B cell (primary cell): ENCODE results near the gene AUTS2. TPM values are rescaled to one million over a fixed set of nuclear protein-coding genes. Genes with fewer than 3 reads are reported as not detected.

Experiments
- ATAC-seq: fragments of 200-7000 bp; cut with Tn5 transposase; one replicate; pipeline ENCODE4 v1.10.0; 2021; ENCODE audit warnings: low read depth, mild to moderate bottlenecking, moderate number of reproducible peaks, moderate library complexity
- CTCF ChIA-PET: fragments of 350-600 bp; sonication (Branson Sonifier 250); formaldehyde crosslinking; loops from one replicate; lab custom pipeline; 2021; ENCODE audit warnings: antibody characterized with exemption, inconsistent platforms; lab: Charles Lee
- POLR2A ChIA-PET: fragments of 350-600 bp; sonication (Branson Sonifier 250); formaldehyde crosslinking; loops from one replicate; lab custom pipeline; 2021; ENCODE audit warnings: antibody characterized with exemption; lab: Charles Lee
- DNase-seq: peaks from one replicate; pipeline ENCODE4 v3.0.0; 2013
- H2AFZ ChIP-seq: 2 replicates; pipeline ENCODE4 v1.6.1; 2012; ENCODE audit warnings: mild to moderate bottlenecking, low read depth, low read length; ENCODE audit not compliant: insufficient read depth, poor library complexity, severe bottlenecking
- H3K27ac ChIP-seq, 2 donors: 1 replicate in 1 of 2; 2 replicates in 1 of 2; pipeline ENCODE4 v1.5.1; 2012 to 2013; ENCODE audit warnings: low read length in 2 of 2, mild to moderate bottlenecking in 2 of 2, moderate library complexity in 1 of 2
- H3K27me3 ChIP-seq, 4 experiments: fragments of 200-600 bp in 1 of 4; sonication (generic) in 1 of 4; replicated peaks in 1 of 4; 1 replicate in 2 of 4; 2 replicates in 2 of 4; pipeline versions ENCODE4 v1.6.1 to v1.7.0; 2013 to 2016; ENCODE audit warnings: low read length in 3 of 4, mild to moderate bottlenecking in 2 of 4, mixed read lengths in 1 of 4, moderate library complexity in 1 of 4; ENCODE audit not compliant: insufficient read depth in 4 of 4, control insufficient read depth in 3 of 4; ENCODE audit errors: control extremely low read depth in 1 of 4
- H3K36me3 ChIP-seq, 2 experiments: replicated peaks in 1 of 2; 1 replicate in 1 of 2; 2 replicates in 1 of 2; pipeline versions ENCODE4 v1.6.1 to v1.7.1; 2013; ENCODE audit warnings: low read length in 1 of 2; ENCODE audit not compliant: insufficient read depth in 2 of 2, control insufficient read depth in 1 of 2; ENCODE audit errors: control extremely low read depth in 1 of 2, extremely low read depth in 1 of 2
- H3K4me1 ChIP-seq, 2 donors: fragments of 200-600 bp in 1 of 2; sonication (generic) in 1 of 2; 1 replicate in 1 of 2; 2 replicates in 1 of 2; pipeline versions ENCODE4 v1.5.1 to v1.6.1; 2013 to 2017; ENCODE audit warnings: low read length in 2 of 2; ENCODE audit not compliant: control insufficient read depth in 2 of 2, insufficient read depth in 2 of 2
- H3K4me2 ChIP-seq: replicated peaks from 2 replicates; pipeline ENCODE3; 2012; ENCODE audit warnings: mild to moderate bottlenecking, low read depth, low read length; ENCODE audit not compliant: poor library complexity, severe bottlenecking
- H3K4me3 ChIP-seq, 5 experiments: fragments of 200-600 bp in 1 of 5; sonication (generic) in 1 of 5; 1 replicate in 3 of 5; 2 replicates in 2 of 5; pipeline versions ENCODE4 v1.5.1 to v1.7.0; 2011 to 2016; ENCODE audit warnings: low read length in 4 of 5, mild to moderate bottlenecking in 4 of 5, low read depth in 2 of 5, control low read depth in 1 of 5, moderate library complexity in 1 of 5; ENCODE audit not compliant: insufficient read depth in 1 of 5; ENCODE audit errors: control extremely low read depth in 1 of 5, extremely low read depth in 1 of 5
- H3K79me2 ChIP-seq: fragments of 200-600 bp; sonication (generic); one replicate; pipeline ENCODE4 v1.6.0; 2016; ENCODE audit warnings: low read length; ENCODE audit not compliant: control insufficient read depth, insufficient read depth
- H3K9ac ChIP-seq: fragments of 200-600 bp; sonication (generic); 2 replicates; pipeline ENCODE4 v1.6.1; 2017; ENCODE audit warnings: mild to moderate bottlenecking, low read length, moderate library complexity
- H3K9me3 ChIP-seq, 3 donors: one replicate each; pipeline versions ENCODE4 v1.6.1 to v1.7.1; 2013; ENCODE audit warnings: low read length in 2 of 3; ENCODE audit not compliant: control insufficient read depth in 2 of 3, insufficient read depth in 1 of 3; ENCODE audit errors: control extremely low read depth in 1 of 3
- H4K20me1 ChIP-seq: 2 replicates; pipeline ENCODE4 v1.6.0; 2012; ENCODE audit warnings: mild to moderate bottlenecking, low read length; ENCODE audit not compliant: insufficient read depth, control insufficient read depth, poor library complexity, severe bottlenecking
- H3K27ac Mint-ChIP-seq: one replicate; pipeline ENCODE4 v1.8.0; 2021; ENCODE audit warnings: mixed read lengths
- H3K27me3 Mint-ChIP-seq: one replicate; pipeline ENCODE4 v1.8.0; 2021; ENCODE audit warnings: mixed read lengths
- H3K4me1 Mint-ChIP-seq: one replicate; pipeline ENCODE4 v1.8.0; 2021; ENCODE audit warnings: mixed read lengths
- H3K4me3 Mint-ChIP-seq: one replicate; pipeline ENCODE4 v1.8.0; 2021; ENCODE audit warnings: mixed read lengths
- H3K9me3 Mint-ChIP-seq: one replicate; pipeline ENCODE4 v1.8.0; 2022; ENCODE audit warnings: mixed read lengths; ENCODE audit not compliant: insufficient read depth
- EZH2 ChIP-seq: IDR thresholded peaks from 2 replicates; pipeline ENCODE4 v1.6.1; 2012; ENCODE audit warnings: borderline replicate concordance, low read depth, mild to moderate bottlenecking, moderate library complexity, low read length; ENCODE audit not compliant: insufficient read depth, poor library complexity, severe bottlenecking
- WGBS: methylation state at CpG from one replicate; pipeline ENCODE4 v1.1.5; 2013; ENCODE audit warnings: missing lambda C conversion rate; ENCODE audit not compliant: insufficient coverage; 5-methylcytosine and 5-hydroxymethylcytosine counted together
- intact Hi-C: fragments of 100-400 bp; cut with micrococcal nuclease; formaldehyde crosslinking; loops from one replicate; pipeline ENCODE4 v1.10.0; 2022
- polyA plus RNA-seq: library from polyadenylated mRNA; depleted of rRNA; stranded (reverse); fragments of >200 nt; gene quantifications from 2 replicates; pipeline ENCODE4 v1.2.3, GENCODE V29; 2012
- total RNA-seq, 2 donors: library from RNA; stranded (reverse); fragments of 120-200 nt in 1 of 2; gene quantifications; 1 replicate in 1 of 2; 2 replicates in 1 of 2; pipeline versions ENCODE4 v1.2.3 to v1.2.4, GENCODE V29; 2013 to 2022
- TF ChIP-seq, protein P1 (sequence below): fragments of 200-600 bp; IDR thresholded peaks from one replicate; pipeline ENCODE4 v1.8.0; 2022; ENCODE audit warnings: antibody characterized with exemption, mild to moderate bottlenecking

AUTS2 gene
- total and polyA plus RNA-seq, 2 donors (not counting 1 experiment from before 2014, with no cell fraction given) = 22.3 to 35.0 TPM

DNA sequence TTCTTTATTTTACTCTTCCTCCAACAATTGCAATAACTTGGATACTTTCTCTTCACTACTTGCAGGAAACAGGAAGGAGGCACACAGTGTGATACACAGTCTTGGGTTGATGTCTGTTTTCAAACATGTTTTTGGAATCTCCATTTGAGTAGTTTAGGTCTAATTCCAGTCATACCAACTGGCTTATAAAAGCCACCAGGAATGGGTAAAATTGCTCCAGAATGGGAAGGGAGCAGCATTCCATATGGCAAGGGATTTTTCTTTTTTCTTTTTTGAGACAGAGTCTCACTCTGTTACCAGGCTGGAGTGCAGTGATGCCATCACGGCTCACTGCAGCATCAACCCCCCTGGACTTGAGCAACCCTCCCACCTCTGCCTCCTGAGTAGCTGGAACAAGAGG is 988.5 kb downstream of the AUTS2 start:
- ATAC-seq = no peak
- H3K4me1 ChIP-seq = no peaks in the 10 kb centered on the region
- no CpG with 5 or more reads among the region's 1 CpG for WGBS

DNA sequence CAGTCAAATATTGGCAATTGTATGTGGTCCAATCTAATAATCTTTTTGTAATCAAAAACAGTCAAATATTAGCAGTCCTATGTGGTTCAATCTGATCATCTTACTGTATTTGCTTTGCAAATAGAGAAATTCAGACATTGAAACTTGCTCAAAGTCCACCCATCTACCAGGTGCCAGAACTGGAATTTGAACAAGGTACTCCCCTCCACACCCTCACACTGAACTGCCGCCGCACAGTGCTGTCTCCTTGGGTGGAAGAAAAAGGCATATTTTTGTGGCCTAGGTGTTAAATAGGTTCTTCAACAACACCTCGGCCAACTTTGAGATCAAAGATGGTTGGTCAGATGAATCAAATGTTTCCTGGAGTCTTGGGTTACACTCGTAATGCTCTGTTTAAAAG is 989.5 kb downstream of the AUTS2 start:
- ChIA-PET POLR2A (no interaction called here), CTCF (no interaction called here)
- no peak for TF ChIP-seq EZH2
- TF ChIP-seq, protein P1, sequence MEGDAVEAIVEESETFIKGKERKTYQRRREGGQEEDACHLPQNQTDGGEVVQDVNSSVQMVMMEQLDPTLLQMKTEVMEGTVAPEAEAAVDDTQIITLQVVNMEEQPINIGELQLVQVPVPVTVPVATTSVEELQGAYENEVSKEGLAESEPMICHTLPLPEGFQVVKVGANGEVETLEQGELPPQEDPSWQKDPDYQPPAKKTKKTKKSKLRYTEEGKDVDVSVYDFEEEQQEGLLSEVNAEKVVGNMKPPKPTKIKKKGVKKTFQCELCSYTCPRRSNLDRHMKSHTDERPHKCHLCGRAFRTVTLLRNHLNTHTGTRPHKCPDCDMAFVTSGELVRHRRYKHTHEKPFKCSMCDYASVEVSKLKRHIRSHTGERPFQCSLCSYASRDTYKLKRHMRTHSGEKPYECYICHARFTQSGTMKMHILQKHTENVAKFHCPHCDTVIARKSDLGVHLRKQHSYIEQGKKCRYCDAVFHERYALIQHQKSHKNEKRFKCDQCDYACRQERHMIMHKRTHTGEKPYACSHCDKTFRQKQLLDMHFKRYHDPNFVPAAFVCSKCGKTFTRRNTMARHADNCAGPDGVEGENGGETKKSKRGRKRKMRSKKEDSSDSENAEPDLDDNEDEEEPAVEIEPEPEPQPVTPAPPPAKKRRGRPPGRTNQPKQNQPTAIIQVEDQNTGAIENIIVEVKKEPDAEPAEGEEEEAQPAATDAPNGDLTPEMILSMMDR = no peak
- ATAC-seq = no peak
- Mint-ChIP-seq H3K9me3 (no peaks in the 10 kb centered on the region), H3K4me3 (no peak overlapping the region), H3K27ac (no peak overlapping the region), H3K27me3 (peaks cover 6% of the 10 kb centered on the region), H3K4me1 (no peaks in the 10 kb centered on the region)
- H3K27me3 ChIP-seq = no peaks in the 10 kb centered on the region
- H3K9ac ChIP-seq = no peak overlapping the region
- H3K4me1 ChIP-seq = no peaks in the 10 kb centered on the region
- no peak overlapping the region for H2AFZ ChIP-seq
- H3K79me2 ChIP-seq = no peaks in the 10 kb centered on the region
- no peak overlapping the region for H3K27ac ChIP-seq
- no peak overlapping the region for H3K4me3 ChIP-seq
- no peak for DNase-seq
- no peaks in the 10 kb centered on the region for H3K36me3 ChIP-seq
- H4K20me1 ChIP-seq = no peaks in the 10 kb centered on the region
- 95% methylated on average over 2 of the region's 4 CpGs for WGBS
- no peak overlapping the region for H3K4me2 ChIP-seq
- no peaks in the 10 kb centered on the region for H3K9me3 ChIP-seq
- intact Hi-C loops = no loop called here

More for the DNA sequence above, 988.5 kb downstream of the AUTS2 start:
- TF ChIP-seq EZH2 = no peak
- TF ChIP-seq, protein P1 = no peak
- H3K9ac ChIP-seq = no peak overlapping the region
- intact Hi-C loops = no loop called here
- no peak overlapping the region for H2AFZ ChIP-seq
- no peaks in the 10 kb centered on the region for H4K20me1 ChIP-seq
- H3K27me3 ChIP-seq = no peaks in the 10 kb centered on the region
- no peak overlapping the region for H3K4me3 Mint-ChIP-seq
- H3K27ac Mint-ChIP-seq = no peak overlapping the region
- ChIA-PET CTCF (no interaction called here), POLR2A (no interaction called here)
- no peaks in the 10 kb centered on the region for H3K9me3 ChIP-seq
- H3K4me2 ChIP-seq = no peak overlapping the region
- no peak for DNase-seq
- H3K9me3 Mint-ChIP-seq = no peaks in the 10 kb centered on the region
- H3K27me3 Mint-ChIP-seq = peaks cover 3% of the 10 kb centered on the region
- H3K4me3 ChIP-seq = no peak overlapping the region
- H3K36me3 ChIP-seq = no peaks in the 10 kb centered on the region
- no peaks in the 10 kb centered on the region for H3K4me1 Mint-ChIP-seq
- no peaks in the 10 kb centered on the region for H3K79me2 ChIP-seq
- H3K27ac ChIP-seq = no peak overlapping the region
